K562 (cell line): Measurements from ENCODE around the gene MAPT. TPM values are rescaled to one million over a fixed set of nuclear protein-coding genes. Genes with fewer than 3 reads are reported as not detected.

Experiments used
- ATAC-seq: fragments of 200-7000 bp; cut with Tn5 transposase; 3 replicates; pipeline ENCODE4 v1.9.1; 2020; ENCODE audit warnings: moderate library complexity
- BruUV-seq: library from RNA; stranded (reverse); fragments of 400-500 nt; replicated peaks from 2 replicates; lab custom pipeline; 2021; lab: Mats Ljungman, UMichigan
- CTCF ChIA-PET: fragments of 300-600 bp; formaldehyde crosslinking; extraction: SDS; loops from one replicate; lab custom pipeline; 2021; ENCODE audit warnings: low intra/inter-chr PET ratio; lab: Yijun Ruan, JAX
- POLR2A ChIA-PET: fragments of 300-600, 350-650 bp; sonication (Branson Sonifier 250); formaldehyde crosslinking; extraction: SDS; loops from one replicate; lab custom pipeline; 2021; ENCODE audit warnings: antibody characterized with exemption, inconsistent platforms; lab: Yijun Ruan, JAX
- DNase-seq, 4 experiments: peaks; one replicate each; pipeline versions ENCODE4 v3.0.0 to v3.0.0-alpha.2; 2011 to 2018; ENCODE audit warnings: low spot score in 3 of 4, mixed read lengths in 3 of 4; ENCODE audit errors: extremely low read depth in 1 of 4
- FAIRE-seq: peaks from 2 replicates; lab custom pipeline; 2011; peaks lifted over from hg19 to GRCh38; lab: Jason Lieb, UNC
- H2AFZ ChIP-seq: 2 replicates; pipeline ENCODE4 v1.6.0; 2011; ENCODE audit warnings: low read depth, low read length, control low read depth, inconsistent platforms
- H3K27ac ChIP-seq: fragments of 200-600 bp; 3 replicates; pipeline ENCODE4 v1.8.0; 2011; ENCODE audit warnings: low read depth, mild to moderate bottlenecking, control low read depth, inconsistent platforms, low read length, moderate library complexity, mixed read lengths; ENCODE audit errors: extremely low read depth
- H3K27me3 ChIP-seq, 2 experiments: fragments of 300-600 bp in 1 of 2; 2 replicates in 1 of 2; 3 replicates in 1 of 2; pipeline versions ENCODE4 v1.6.0 to v1.8.0; 2011; ENCODE audit warnings: inconsistent platforms in 2 of 2, low read length in 2 of 2, mild to moderate bottlenecking in 1 of 2, mixed read lengths in 1 of 2, moderate library complexity in 1 of 2; ENCODE audit not compliant: control insufficient read depth in 2 of 2, insufficient read depth in 2 of 2
- H3K36me3 ChIP-seq: fragments of 300-600 bp; 3 replicates; pipeline ENCODE4 v1.8.0; 2011; ENCODE audit warnings: mild to moderate bottlenecking, low read length, inconsistent platforms; ENCODE audit not compliant: control insufficient read depth, insufficient read depth
- H3K4me1 ChIP-seq, 2 experiments: fragments of 200-600 bp in 1 of 2; replicated peaks in 1 of 2; 2 replicates in 1 of 2; 3 replicates in 1 of 2; pipeline versions ENCODE4 v1.5.1 to v1.8.0; 2011; ENCODE audit warnings: inconsistent platforms in 2 of 2, low read length in 2 of 2, mild to moderate bottlenecking in 1 of 2, mixed read lengths in 1 of 2, moderate library complexity in 1 of 2; ENCODE audit not compliant: control insufficient read depth in 2 of 2, insufficient read depth in 2 of 2
- H3K4me2 ChIP-seq: 2 replicates; pipeline ENCODE4 v1.6.1; 2011; ENCODE audit warnings: low read length, control low read depth, inconsistent platforms, mixed read lengths; ENCODE audit not compliant: insufficient read depth
- H3K4me3 ChIP-seq: fragments of 200-600 bp; sonication (generic), shearing (Covaris generic); 2 replicates; pipeline ENCODE4 v1.5.1; 2016; ENCODE audit warnings: control low read depth, inconsistent platforms
- H3K79me2 ChIP-seq: fragments of 200-600 bp; 3 replicates; pipeline ENCODE4 v1.8.0; 2011; ENCODE audit warnings: low read length, inconsistent platforms; ENCODE audit not compliant: control insufficient read depth, insufficient read depth
- H3K9ac ChIP-seq, 2 experiments: 2 replicates each; pipeline versions ENCODE4 v1.6.0 to v1.6.1; 2011; ENCODE audit warnings: low read depth in 2 of 2, low read length in 2 of 2, control low read depth in 1 of 2, inconsistent platforms in 1 of 2, mild to moderate bottlenecking in 1 of 2, mixed read lengths in 1 of 2; ENCODE audit not compliant: insufficient read depth in 1 of 2
- H3K9me1 ChIP-seq: one replicate; pipeline ENCODE4 v1.6.0; 2011; ENCODE audit warnings: inconsistent platforms, mild to moderate bottlenecking, low read length, moderate library complexity; ENCODE audit not compliant: control insufficient read depth, insufficient read depth
- H3K9me3 ChIP-seq: replicated peaks from 2 replicates; pipeline ENCODE4 v1.5.1; 2011; ENCODE audit warnings: low read depth, low read length, inconsistent platforms; ENCODE audit not compliant: control insufficient read depth, insufficient read depth
- H4K20me1 ChIP-seq: replicated peaks from 2 replicates; pipeline ENCODE4 v1.6.1; 2011; ENCODE audit warnings: low read length, inconsistent platforms, mixed read lengths; ENCODE audit not compliant: control insufficient read depth, insufficient read depth
- ARID1B ChIP-seq: fragments of 450-650 bp; IDR thresholded peaks from 2 replicates; pipeline ENCODE4 v1.6.1; 2016; ENCODE audit warnings: antibody characterized with exemption, mild to moderate bottlenecking, inconsistent platforms
- CBFA2T2 ChIP-seq: fragments of 450-650 bp; conservative IDR thresholded peaks from 2 replicates; pipeline ENCODE4 v1.6.1; 2017; ENCODE audit warnings: mild to moderate bottlenecking
- CBX5 ChIP-seq: IDR thresholded peaks from 2 replicates; pipeline ENCODE4 v1.6.1; 2014; ENCODE audit warnings: low read depth, borderline replicate concordance
- KDM1A ChIP-seq, 2 experiments: fragments of 450-650 bp; IDR thresholded peaks; 2 replicates each; pipeline ENCODE4 v1.6.1; 2016; ENCODE audit warnings: mild to moderate bottlenecking in 2 of 2
- MCM2 ChIP-seq: fragments of 450-650 bp; IDR thresholded peaks from 2 replicates; pipeline ENCODE4 v1.6.1; 2017; ENCODE audit warnings: low read depth, mild to moderate bottlenecking
- MTA2 ChIP-seq: fragments of 450-650 bp; IDR thresholded peaks from 2 replicates; pipeline ENCODE4 v1.6.1; 2016; ENCODE audit warnings: low read depth
- NFXL1 ChIP-seq: fragments of 450-650 bp; formaldehyde crosslinking; IDR thresholded peaks from 2 replicates; pipeline ENCODE4 v1.4.0; 2021; ENCODE audit warnings: mild to moderate bottlenecking
- SRSF3 ChIP-seq: fragments of 200-400 bp; formaldehyde crosslinking; IDR thresholded peaks from 2 replicates; pipeline ENCODE4 v1.6.1; 2016; ENCODE audit warnings: mild to moderate bottlenecking, low read length, moderate library complexity; ENCODE audit not compliant: insufficient read depth
- STAT5B ChIP-seq: fragments of 250-450 bp; sonication (Bioruptor Pico); IDR thresholded peaks from 2 replicates; pipeline ENCODE4 v1.8.0; 2021; ENCODE audit warnings: mild to moderate bottlenecking, inconsistent platforms
- TAF15 ChIP-seq: fragments of 200-400 bp; formaldehyde crosslinking; IDR thresholded peaks from 2 replicates; pipeline ENCODE4 v1.6.1; 2017; ENCODE audit warnings: mild to moderate bottlenecking, low read depth, low read length, moderate library complexity
- TAL1 ChIP-seq: fragments of 450-650 bp; IDR thresholded peaks from 2 replicates; pipeline ENCODE4 v1.6.1; 2016; ENCODE audit warnings: mild to moderate bottlenecking
- TEAD4 ChIP-seq, 2 experiments: sonication (generic) in 1 of 2; formaldehyde crosslinking in 1 of 2; IDR thresholded peaks; 2 replicates each; pipeline versions ENCODE4 v1.6.1 to v1.8.0; 2012 to 2022; ENCODE audit warnings: borderline replicate concordance in 1 of 2, inconsistent platforms in 1 of 2, low read length in 1 of 2, mild to moderate bottlenecking in 1 of 2, missing genetic modification reagents in 1 of 2
- ZBTB17 ChIP-seq: fragments of 450-650 bp; formaldehyde crosslinking; IDR thresholded peaks from 2 replicates; pipeline ENCODE4 v1.4.0; 2020; ENCODE audit warnings: mild to moderate bottlenecking
- ZFP91 ChIP-seq: sonication (generic); formaldehyde crosslinking; IDR thresholded peaks from 2 replicates; pipeline ENCODE4 v1.8.0; 2022; ENCODE audit warnings: mild to moderate bottlenecking, missing genetic modification reagents
- ZNF277 ChIP-seq: fragments of 250-450 bp; sonication (Bioruptor Pico); IDR thresholded peaks from 2 replicates; pipeline ENCODE4 v1.8.0; 2022; ENCODE audit warnings: inconsistent platforms, mild to moderate bottlenecking, moderate library complexity, borderline replicate concordance
- ZNF3 ChIP-seq: fragments of 250-450 bp; sonication (Bioruptor Pico); IDR thresholded peaks from 2 replicates; pipeline ENCODE4 v1.5.0; 2021; ENCODE audit warnings: mild to moderate bottlenecking, moderate library complexity
- ZNF444 ChIP-seq: fragments of 250-450 bp; sonication (Bioruptor Pico); IDR thresholded peaks from 2 replicates; pipeline ENCODE4 v1.4.0; 2020; ENCODE audit warnings: mild to moderate bottlenecking, moderate library complexity
- ZNF639 ChIP-seq, 2 experiments: fragments of 200-800 bp in 1 of 2; sonication (Bioruptor generic) in 1 of 2; sonication (generic) in 1 of 2; formaldehyde crosslinking in 1 of 2; IDR thresholded peaks in 1 of 2; conservative IDR thresholded peaks in 1 of 2; 2 replicates each; pipeline versions ENCODE4 v1.5.0 to v1.6.1; 2016 to 2020; ENCODE audit warnings: missing compliant biosample characterization in 1 of 2, missing genetic modification characterization in 1 of 2, missing genetic modification reagents in 1 of 2
- WGBS: fragments of 100-300 bp; shearing (Covaris generic); methylation state at CpG from one replicate; pipeline ENCODE4 v1.1.6; 2016; ENCODE audit warnings: low coverage, mixed read lengths; ENCODE audit not compliant: insufficient coverage; ENCODE audit errors: missing lambda C conversion rate; 5-methylcytosine and 5-hydroxymethylcytosine counted together
- in situ Hi-C: fragments of 300-500 bp; cut with MboI; formaldehyde crosslinking; loops from 4 replicates; pipeline ENCODE4 v1.15.0; 2018; ENCODE audit warnings: inconsistent platforms, mixed read lengths
- intact Hi-C: fragments of 100-400 bp; cut with micrococcal nuclease; formaldehyde crosslinking; loops from 2 replicates; pipeline ENCODE4 v1.14.2; 2022
- polyA plus RNA-seq, 8 experiments: library from polyadenylated mRNA; depleted of rRNA in 4 of 8; stranded (reverse) in 5 of 8; unstranded in 3 of 8; fragments of >200 nt; fragmentation: Nextera tagmentation in 2 of 8; fragmentation: Illumina TruSeq in 1 of 8; extraction: Ambion mirVana in 2 of 8; extraction: Trizol in 1 of 8; gene quantifications; 2 replicates each; pipeline versions ENCODE4 v1.2.1 to v1.2.3, GENCODE V29; 2011 to 2014; ENCODE audit warnings: inconsistent platforms in 1 of 8, missing spikeins in 1 of 8
- total RNA-seq, 7 experiments: library from RNA; depleted of rRNA in 6 of 7; stranded (reverse); fragments of >200 nt in 6 of 7; fragmentation: Illumina TruSeq in 2 of 7; extraction: Trizol in 2 of 7; gene quantifications; 2 replicates each; pipeline versions ENCODE4 v1.2.1 to v1.2.3, GENCODE V29; 2011 to 2021; ENCODE audit warnings: low replicate concordance in 1 of 7

MAPT gene
- total and polyA plus RNA-seq, 9 of the 15 experiments (the other 6 are each of a cell fraction or from before 2014, with no cell fraction given) = 0.04 to 1.1 (median 0.36) TPM

GRCh38 chr17:46059486-46059885 is 165.1 kb downstream of the MAPT start:
- FAIRE-seq = no peak
- no peak for TF ChIP-seq ZNF277 (CRISPR knock-in tag)
- TF ChIP-seq ZNF639 (CRISPR knock-in tag; conservative IDR thresholded peaks at IDR 0.05 in 1 of 2, IDR thresholded peaks at IDR 0.05 in 1 of 2) = no peak
- no peak for TF ChIP-seq STAT5B (CRISPR knock-in tag)
- no peak for TF ChIP-seq ZNF444 (CRISPR knock-in tag)
- TF ChIP-seq ZNF3 (CRISPR knock-in tag) = no peak
- TF ChIP-seq NFXL1 (CRISPR knock-in tag) = no peak
- no peak for TF ChIP-seq ZFP91 (CRISPR knock-in tag)
- no peak for TF ChIP-seq KDM1A (IDR thresholded peaks at IDR 0.05)
- peak; percentile 58 for TF ChIP-seq CBFA2T2
- TF ChIP-seq CBX5 = no peak
- no peak for TF ChIP-seq ZBTB17 (CRISPR knock-in tag)
- TF ChIP-seq TAL1 = peak; percentile 28; the same call in 1 of the 2 replicates
- TF ChIP-seq ARID1B = 0 out of 2 replicates have a peak, but pooled peaks have one; percentile 20
- TF ChIP-seq MTA2 = no peak
- no peak for TF ChIP-seq SRSF3
- TF ChIP-seq TEAD4 (IDR thresholded peaks at IDR 0.05; ENCODE audit: low read length) = 0 out of 2 replicates have a peak, but pooled peaks have one; percentile 12
- TF ChIP-seq TEAD4 (CRISPR knock-in tag; IDR thresholded peaks at IDR 0.05; ENCODE audit: borderline replicate concordance) = no peak
- TF ChIP-seq MCM2 = no peak
- TF ChIP-seq TAF15 = no peak

More at GRCh38 chr17:46059486-46059885, 165.1 kb downstream of the MAPT start:
- no peaks in the 10 kb centered on the region for H3K9me1 ChIP-seq
- no peak overlapping the region for H3K9ac ChIP-seq
- H3K79me2 ChIP-seq = peaks cover 26% of the 10 kb centered on the region
- H3K4me2 ChIP-seq = no peak overlapping the region
- peaks cover 0 to 5% of the 10 kb centered on the region in 2 experiments; a peak in 2 of 5 replicates for H3K4me1 ChIP-seq
- intact Hi-C loops (no loop called here), in situ Hi-C loops (no loop called here)
- no TSS peak for BruUV-seq
- no peak overlapping the region for H3K27ac ChIP-seq
- CTCF ChIA-PET = interaction anchor here (0.7 kb wide), 1 partner anchor 71 kb away, joined by 3 read pairs; no protein-coding TSS in a partner anchor
- H3K4me3 ChIP-seq = no peak overlapping the region
- DNase-seq = peak in 1 of 4 experiments; percentile 22
- H3K27me3 ChIP-seq = no peaks in the 10 kb centered on the region
- ATAC-seq = peak; percentile 27; the same call in 2 of the 3 replicates
- POLR2A ChIA-PET = interaction anchor here (1.2 to 2.6 kb wide), 3 partner anchors 9 to 22 kb away, joined by 4 to 12 read pairs (median 4); no protein-coding TSS in a partner anchor
- WGBS = 94% methylated on average over 4 of the region's 6 CpGs
- no peaks in the 10 kb centered on the region for H3K9me3 ChIP-seq
- no peak overlapping the region for H2AFZ ChIP-seq
- peaks cover 54% of the 10 kb centered on the region for H3K36me3 ChIP-seq
- H4K20me1 ChIP-seq = no peaks in the 10 kb centered on the region
